HepG2 (cell line): ENCODE data around the gene CMKLR1. TPM values are rescaled to one million over a fixed set of nuclear protein-coding genes. Genes with fewer than 3 reads are reported as not detected.
A peak's percentile ranks its signal among the peaks of the same experiment; 100 is the strongest.

Experiments used
- ATAC-seq: fragments of 200-7000 bp; cut with Tn5 transposase; 3 replicates; pipeline ENCODE4 v1.9.1; 2020; ENCODE audit warnings: mild to moderate bottlenecking, moderate library complexity
- BruUV-seq: library from RNA; stranded (reverse); fragments of 400-500 nt; replicated peaks from 2 replicates; lab custom pipeline; 2021; lab: Mats Ljungman, UMichigan
- CTCF ChIA-PET: fragments of 300-600 bp; formaldehyde crosslinking; extraction: SDS; loops from one replicate; lab custom pipeline; 2021; ENCODE audit warnings: low total read pairs, inconsistent platforms, low intra/inter-chr PET ratio; lab: Yijun Ruan, JAX
- POLR2A ChIA-PET: fragments of 350-600 bp; sonication (Branson Sonifier 250); formaldehyde crosslinking; loops from one replicate; lab custom pipeline; 2020; ENCODE audit warnings: antibody characterized with exemption, inconsistent platforms; lab: Yijun Ruan, JAX
- DNase-seq: peaks from one replicate; pipeline ENCODE4 v3.0.0-alpha.2; 2015; ENCODE audit warnings: low spot score
- FAIRE-seq: peaks from 3 replicates; lab custom pipeline; 2011; peaks lifted over from hg19 to GRCh38; lab: Jason Lieb, UNC
- H2AFZ ChIP-seq: one replicate; pipeline ENCODE4 v1.6.1; 2011; ENCODE audit warnings: low read length, inconsistent platforms
- H3K27ac ChIP-seq: fragments of 300-600 bp; 3 replicates; pipeline ENCODE4 v1.8.0; 2011; ENCODE audit warnings: mixed run types, mild to moderate bottlenecking, mixed read lengths, low read length, inconsistent platforms; ENCODE audit not compliant: insufficient read depth; ENCODE audit errors: extremely low read length
- H3K27me3 ChIP-seq, 2 experiments: fragments of 200-600 bp in 1 of 2; 2 replicates in 1 of 2; 3 replicates in 1 of 2; pipeline versions ENCODE4 v1.6.0 to v1.8.0; 2011; ENCODE audit warnings: low read length in 2 of 2, mild to moderate bottlenecking in 2 of 2, moderate library complexity in 2 of 2, inconsistent platforms in 1 of 2; ENCODE audit not compliant: insufficient read depth in 2 of 2, control insufficient read depth in 1 of 2
- H3K36me3 ChIP-seq, 2 experiments: fragments of 200-600 bp in 1 of 2; replicated peaks in 1 of 2; 2 replicates in 1 of 2; 3 replicates in 1 of 2; pipeline versions ENCODE4 v1.5.1 to v1.8.0; 2011; ENCODE audit warnings: low read length in 2 of 2, inconsistent platforms in 1 of 2; ENCODE audit not compliant: insufficient read depth in 2 of 2, control insufficient read depth in 1 of 2
- H3K4me1 ChIP-seq: 2 replicates; pipeline ENCODE4 v1.5.1; 2012; ENCODE audit warnings: low read length, inconsistent platforms; ENCODE audit not compliant: insufficient read depth
- H3K4me2 ChIP-seq: 2 replicates; pipeline ENCODE4 v1.6.0; 2011; ENCODE audit warnings: low read depth, low read length, inconsistent platforms
- H3K4me3 ChIP-seq, 3 experiments: fragments of 200-600 bp in 1 of 3; sonication (generic), shearing (Covaris generic) in 1 of 3; replicated peaks in 1 of 3; 2 replicates each; pipeline ENCODE4 v1.5.1; 2011 to 2016; ENCODE audit warnings: low read length in 3 of 3, inconsistent platforms in 2 of 3, low read depth in 2 of 3, mild to moderate bottlenecking in 2 of 3, control low read depth in 1 of 3, mixed read lengths in 1 of 3; ENCODE audit not compliant: insufficient read depth in 1 of 3
- H3K79me2 ChIP-seq: one replicate; pipeline ENCODE4 v1.6.1; 2011; ENCODE audit warnings: low read length, inconsistent platforms; ENCODE audit not compliant: insufficient read depth
- H3K9ac ChIP-seq: 2 replicates; pipeline ENCODE4 v1.6.0; 2011; ENCODE audit warnings: mild to moderate bottlenecking, low read depth, low read length, inconsistent platforms; ENCODE audit not compliant: insufficient read depth
- H3K9me3 ChIP-seq: 2 replicates; pipeline ENCODE4 v1.5.1; 2012; ENCODE audit warnings: mild to moderate bottlenecking, low read length
- H4K20me1 ChIP-seq: 2 replicates; pipeline ENCODE4 v1.6.0; 2011; ENCODE audit warnings: inconsistent platforms, mild to moderate bottlenecking, low read length, moderate library complexity; ENCODE audit not compliant: insufficient read depth
- CERS6 ChIP-seq: sonication (generic); formaldehyde crosslinking; IDR thresholded peaks from 2 replicates; pipeline ENCODE4 v1.5.0; 2020; ENCODE audit warnings: missing genetic modification reagents
- FOXK2 ChIP-seq: fragments of 450-650 bp; IDR thresholded peaks from 2 replicates; pipeline ENCODE4 v1.6.1; 2016
- KLF15 ChIP-seq: sonication (generic); formaldehyde crosslinking; IDR thresholded peaks from 2 replicates; pipeline ENCODE4 v1.8.1; 2023; ENCODE audit warnings: borderline replicate concordance, mild to moderate bottlenecking, inconsistent platforms, missing genetic modification reagents, mixed read lengths
- STAG1 ChIP-seq: sonication (generic); formaldehyde crosslinking; IDR thresholded peaks from 2 replicates; pipeline ENCODE4 v1.4.0; 2020; ENCODE audit warnings: missing genetic modification reagents
- TAF15 ChIP-seq: fragments of 200-400 bp; formaldehyde crosslinking; IDR thresholded peaks from one replicate; pipeline ENCODE4 v1.6.1; 2018; ENCODE audit warnings: mild to moderate bottlenecking, low read depth, low read length; ENCODE audit not compliant: poor library complexity, severe bottlenecking
- TFAP4 ChIP-seq: sonication (generic); IDR thresholded peaks from 2 replicates; pipeline ENCODE4 v1.6.1; 2016; ENCODE audit warnings: low read depth, borderline replicate concordance
- ZNF552 ChIP-seq: sonication (generic); formaldehyde crosslinking; IDR thresholded peaks from 2 replicates; pipeline ENCODE4 v1.9.0; 2022; ENCODE audit warnings: missing genetic modification reagents, mild to moderate bottlenecking, borderline replicate concordance
- WGBS: methylation state at CpG from one replicate; pipeline ENCODE4 v1.1.6; 2017; ENCODE audit warnings: low lambda C conversion rate; 5-methylcytosine and 5-hydroxymethylcytosine counted together
- in situ Hi-C: cut with HindIII; loops from 2 replicates; pipeline ENCODE4 v1.10.0; 2017; ENCODE audit warnings: low pct_unique_long_range_greater_than_20kb; ENCODE audit not compliant: extremely low pct_ligation_motif_present
- intact Hi-C: fragments of 100-400 bp; cut with micrococcal nuclease; formaldehyde crosslinking; loops from one replicate; pipeline ENCODE4 v1.10.0; 2022; ENCODE audit not compliant: unreplicated experiment
- polyA plus RNA-seq, 8 experiments: library from polyadenylated mRNA; depleted of rRNA in 3 of 8; stranded (reverse) in 7 of 8; unstranded in 1 of 8; fragments of >200 nt; fragmentation: Illumina TruSeq in 4 of 8; extraction: Trizol in 4 of 8; gene quantifications; 2 replicates each; pipeline versions ENCODE4 v1.2.1 to v1.2.3, GENCODE V29; 2011 to 2016; ENCODE audit warnings: low read depth in 4 of 8, missing spikeins in 1 of 8, mixed read lengths in 1 of 8; ENCODE audit not compliant: insufficient read depth in 1 of 8
- total RNA-seq, 5 experiments: library from RNA; depleted of rRNA; stranded (reverse); fragments of >200 nt; fragmentation: Illumina TruSeq; extraction: Trizol; gene quantifications; 2 replicates each; pipeline ENCODE4 v1.2.3, GENCODE V29; 2016; ENCODE audit warnings: low read depth in 1 of 5

CMKLR1 gene
- total and polyA plus RNA-seq, 2 of the 13 experiments (the other 11 are each of a cell fraction or from before 2014, with no cell fraction given) = not detected

GRCh38 chr12:108370415-108370814, 31.3 kb upstream of the CMKLR1 start:
- in situ Hi-C loops = no loop called here
- Histone ChIP-seq H3K36me3 (no peaks in the 10 kb centered on the region), H4K20me1 (no peaks in the 10 kb centered on the region)
- ATAC-seq (no peak), DNase-seq (no peak)
- no peak for TF ChIP-seq FOXK2
- TF ChIP-seq KLF15 (CRISPR knock-in tag) = no peak
- TF ChIP-seq TAF15 = no peak
- TF ChIP-seq ZNF552 = no peak
- TF ChIP-seq CERS6 = no peak
- TF ChIP-seq, all 625 proteins: peak for 0
- no TSS peak for BruUV-seq
- H3K4me2 ChIP-seq = no peak overlapping the region
- peaks cover 0 to 6% of the 10 kb centered on the region in 2 experiments; a peak in 1 of 5 replicates for H3K27me3 ChIP-seq
- H3K4me1 ChIP-seq = no peaks in the 10 kb centered on the region
- no peak overlapping the region for H3K4me3 ChIP-seq
- no peak overlapping the region for H3K27ac ChIP-seq
- H3K9me3 ChIP-seq = peaks cover 16% of the 10 kb centered on the region
- H3K9ac ChIP-seq = no peak overlapping the region
- 3% methylated on average over 5 of the region's 5 CpGs for WGBS
- ChIA-PET POLR2A (no interaction called here), CTCF (no interaction called here)
- intact Hi-C loops = no loop called here
- H3K79me2 ChIP-seq = no peaks in the 10 kb centered on the region
- no peak overlapping the region for H2AFZ ChIP-seq
- no peak for FAIRE-seq

- no peak overlapping the region for H2AFZ ChIP-seq
- ATAC-seq = no peak
- ChIA-PET POLR2A (no interaction called here), CTCF (no interaction called here)
- no peaks in the 10 kb centered on the region for H3K79me2 ChIP-seq
- 0 out of 2 replicates have a peak, but pooled peaks have one; percentile 11 for TF ChIP-seq STAG1
- no peak for TF ChIP-seq TFAP4
- no peaks in the 10 kb centered on the region for H3K4me1 ChIP-seq
- no peak overlapping the region for H3K4me2 ChIP-seq
- no peak overlapping the region for H3K27ac ChIP-seq
- no peak for FAIRE-seq
- DNase-seq = no peak
- in situ Hi-C loops (no loop called here), intact Hi-C loops (no loop called here)
- H3K9ac ChIP-seq = no peak overlapping the region
- no peaks in the 10 kb centered on the region for H4K20me1 ChIP-seq
- no peaks in the 10 kb centered on the region for H3K36me3 ChIP-seq
- WGBS = 13% methylated on average over 5 of the region's 5 CpGs
- BruUV-seq = no TSS peak
- H3K4me3 ChIP-seq = no peak overlapping the region
- H3K9me3 ChIP-seq = peaks cover 16% of the 10 kb centered on the region
- H3K27me3 ChIP-seq = peaks cover 0 to 8% of the 10 kb centered on the region in 2 experiments; a peak in 1 of 5 replicates
Measured at GRCh38 chr12:108369736-108370396, 30.8 kb upstream of the CMKLR1 start.
